HCT116 (cell line): ENCODE data around the gene DHX34. TPM values are rescaled to one million over a fixed set of nuclear protein-coding genes. Genes with fewer than 3 reads are reported as not detected.

ENCODE experiments used
- ATAC-seq: fragments of 200-7000 bp; cut with Tn5 transposase; 2 replicates; pipeline ENCODE4 v1.9.1; 2020; ENCODE audit warnings: mild to moderate bottlenecking, moderate library complexity
- BruUV-seq: library from RNA; stranded (reverse); fragments of 400-500 nt; replicated peaks from 2 replicates; lab custom pipeline; 2021; lab: Mats Ljungman, UMichigan
- CTCF ChIA-PET: fragments of 300-600 bp; sonication (Branson Sonifier 250); formaldehyde crosslinking; loops from one replicate; lab custom pipeline; 2021; ENCODE audit warnings: antibody characterized with exemption; lab: Charles Lee
- POLR2A ChIA-PET: fragments of 300-600, 350-600 bp; sonication (Branson Sonifier 250); formaldehyde crosslinking; loops from one replicate; lab custom pipeline; 2021; ENCODE audit warnings: antibody characterized with exemption; lab: Charles Lee
- RAD21 ChIA-PET, 2 experiments: fragments of 300-600 bp; sonication (Branson Sonifier 250); formaldehyde crosslinking; loops; one replicate each; lab custom pipeline; 2023; ENCODE audit warnings: low total read pairs in 2 of 2; ENCODE audit not compliant: uncharacterized antibody in 2 of 2, unreplicated experiment in 2 of 2, low non-redundant PET in 1 of 2; lab: Charles Lee
- DNase-seq: peaks from one replicate; pipeline ENCODE4 v3.0.0-alpha.2; 2010; ENCODE audit warnings: low read depth, low spot score
- H2AFZ ChIP-seq: fragments of 200-600 bp; shearing (Covaris generic), sonication (generic); 2 replicates; pipeline ENCODE4 v1.6.1; 2017; ENCODE audit warnings: low read depth, mixed run types, mixed read lengths, antibody characterized with exemption, low read length; ENCODE audit not compliant: poor library complexity, severe bottlenecking
- H3K27ac ChIP-seq: 2 replicates; pipeline ENCODE4 v1.5.1; 2012; ENCODE audit warnings: low read depth, low read length
- H3K27me3 ChIP-seq: fragments of 200-600 bp; sonication (generic); 2 replicates; pipeline ENCODE4 v1.6.1; 2016; ENCODE audit warnings: mixed run types, low read length, mixed read lengths; ENCODE audit not compliant: insufficient read depth
- H3K36me3 ChIP-seq, 2 experiments: fragments of 200-500 bp in 1 of 2; fragments of 200-600 bp in 1 of 2; sonication (Bioruptor generic) in 1 of 2; sonication (generic) in 1 of 2; 2 replicates each; pipeline versions ENCODE4 v1.5.1 to v1.6.1; 2014 to 2016; ENCODE audit warnings: low read length in 2 of 2, inconsistent platforms in 1 of 2, mixed read lengths in 1 of 2, mixed run types in 1 of 2; ENCODE audit not compliant: insufficient read depth in 2 of 2, control insufficient read depth in 1 of 2
- H3K4me1 ChIP-seq, 2 experiments: fragments of 200-600 bp in 1 of 2; sonication (generic) in 1 of 2; 2 replicates each; pipeline versions ENCODE4 v1.5.1 to v1.6.1; 2012 to 2017; ENCODE audit warnings: low read length in 2 of 2, inconsistent platforms in 1 of 2, mild to moderate bottlenecking in 1 of 2, mixed read lengths in 1 of 2, mixed run types in 1 of 2, moderate library complexity in 1 of 2; ENCODE audit not compliant: insufficient read depth in 2 of 2, control insufficient read depth in 1 of 2
- H3K4me2 ChIP-seq: fragments of 200-600 bp; sonication (generic); 2 replicates; pipeline ENCODE4 v1.6.1; 2017; ENCODE audit warnings: mixed run types, low read length, mixed read lengths
- H3K4me3 ChIP-seq, 2 experiments: fragments of 200-600 bp in 1 of 2; sonication (generic) in 1 of 2; replicated peaks in 1 of 2; 2 replicates each; pipeline ENCODE4 v1.5.1; 2011 to 2016; ENCODE audit warnings: low read length in 2 of 2, control low read depth in 1 of 2, low read depth in 1 of 2, mild to moderate bottlenecking in 1 of 2, mixed read lengths in 1 of 2, mixed run types in 1 of 2
- H3K79me2 ChIP-seq: fragments of 200-600 bp; sonication (generic); 2 replicates; pipeline ENCODE4 v1.6.1; 2017; ENCODE audit warnings: mild to moderate bottlenecking, mixed run types, low read length, moderate library complexity, mixed read lengths; ENCODE audit not compliant: insufficient read depth
- H3K9ac ChIP-seq: fragments of 200-600 bp; sonication (generic); 2 replicates; pipeline ENCODE4 v1.6.1; 2016; ENCODE audit warnings: low read length, mixed read lengths
- H3K9me2 ChIP-seq: fragments of 200-600 bp; sonication (generic), shearing (Covaris generic); 2 replicates; pipeline ENCODE4 v1.6.1; 2017; ENCODE audit warnings: mixed run types, mild to moderate bottlenecking, moderate library complexity; ENCODE audit not compliant: insufficient read depth
- H3K9me3 ChIP-seq, 2 experiments: fragments of 200-500 bp in 1 of 2; fragments of 200-600 bp in 1 of 2; sonication (Bioruptor generic) in 1 of 2; sonication (generic) in 1 of 2; 2 replicates each; pipeline ENCODE4 v1.6.1; 2014 to 2017; ENCODE audit warnings: low read length in 2 of 2, mixed read lengths in 2 of 2, inconsistent platforms in 1 of 2, low read depth in 1 of 2, mild to moderate bottlenecking in 1 of 2, mixed run types in 1 of 2, moderate library complexity in 1 of 2; ENCODE audit not compliant: control insufficient read depth in 1 of 2, insufficient read depth in 1 of 2
- H4K20me1 ChIP-seq: fragments of 200-600 bp; sonication (generic), shearing (Covaris generic); 2 replicates; pipeline ENCODE4 v1.6.1; 2017; ENCODE audit warnings: mixed run types, mild to moderate bottlenecking, moderate library complexity; ENCODE audit not compliant: insufficient read depth
- EZH2 ChIP-seq: fragments of 200-600 bp; sonication (generic); IDR thresholded peaks from 2 replicates; pipeline ENCODE4 v1.6.1; 2017; ENCODE audit warnings: antibody characterized with exemption, mixed run types
- FOSL1 ChIP-seq: IDR thresholded peaks from 2 replicates; pipeline ENCODE4 v1.6.1; 2012; ENCODE audit warnings: low read depth
- POLR2A ChIP-seq: IDR thresholded peaks from 2 replicates; pipeline ENCODE4 v1.7.0; 2011; ENCODE audit warnings: borderline replicate concordance; ENCODE audit not compliant: insufficient read depth, insufficient read length; ENCODE audit errors: extremely low read depth
- POLR2AphosphoS5 ChIP-seq: IDR thresholded peaks from 2 replicates; pipeline ENCODE4 v1.6.1; 2011; ENCODE audit warnings: mild to moderate bottlenecking, low read depth, low read length, moderate library complexity
- REST ChIP-seq: IDR thresholded peaks from 2 replicates; pipeline ENCODE4 v1.6.1; 2012; ENCODE audit warnings: low read depth
- TCF7L2 ChIP-seq: IDR thresholded peaks from 2 replicates; pipeline ENCODE4 v1.7.0; 2011; ENCODE audit warnings: borderline replicate concordance, inconsistent platforms; ENCODE audit not compliant: insufficient read depth, insufficient read length; ENCODE audit errors: extremely low read depth
- YY1 ChIP-seq: IDR thresholded peaks from 2 replicates; pipeline ENCODE4 v1.6.1; 2011; ENCODE audit warnings: low read length, low read depth, moderate library complexity, mild to moderate bottlenecking; ENCODE audit not compliant: insufficient replicate concordance; ENCODE audit errors: extremely low read depth
- ZBTB33 ChIP-seq: IDR thresholded peaks from 2 replicates; pipeline ENCODE4 v1.6.1; 2011; ENCODE audit warnings: mild to moderate bottlenecking, low read length, moderate library complexity; ENCODE audit not compliant: insufficient replicate concordance; ENCODE audit errors: extremely low read depth
- intact Hi-C: fragments of 100-400 bp; cut with micrococcal nuclease; formaldehyde crosslinking; loops from 2 replicates; pipeline ENCODE4 v1.10.0; 2022
- total RNA-seq: library from RNA; stranded (reverse); gene quantifications from one replicate; pipeline ENCODE4 v1.2.1, GENCODE V29; 2021; ENCODE audit not compliant: unreplicated experiment
- TF ChIP-seq, protein P1 (sequence below): IDR thresholded peaks from 2 replicates; pipeline ENCODE4 v1.6.1; 2012

DHX34 gene
- total RNA-seq, 1 experiment from 2014 or later = 30.5 TPM

DNA sequence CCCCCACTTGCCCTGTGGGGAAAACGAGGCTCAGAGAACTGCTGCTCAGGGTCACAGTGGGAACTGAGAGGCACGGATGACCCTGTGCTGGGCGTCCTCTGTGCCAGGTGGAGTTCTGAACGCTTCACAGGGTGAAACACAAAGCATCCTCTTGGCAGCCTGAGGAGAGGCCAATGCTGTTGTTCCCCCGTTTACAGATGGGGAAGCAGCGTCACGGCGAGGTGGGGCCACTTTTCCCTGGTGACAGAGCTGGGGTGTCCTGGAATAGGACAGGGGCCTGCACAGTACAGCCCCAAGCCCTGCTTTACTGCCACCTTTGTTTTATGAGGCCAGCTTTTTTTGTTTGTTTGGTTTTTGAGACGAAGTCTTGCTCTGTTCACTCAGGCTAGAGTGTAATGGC is 22.1 kb downstream of the DHX34 start:
- H3K27ac ChIP-seq = no peak overlapping the region
- no peak for ATAC-seq
- no peak overlapping the region for H3K9ac ChIP-seq
- H2AFZ ChIP-seq = no peak overlapping the region
- BruUV-seq = no TSS peak
- CTCF ChIA-PET = no interaction called here
- H3K9me2 ChIP-seq = no peaks in the 10 kb centered on the region
- intact Hi-C loops = no loop called here
- POLR2A ChIA-PET = no interaction called here
- no peak overlapping the region for H3K4me3 ChIP-seq
- H3K79me2 ChIP-seq = peaks cover 7% of the 10 kb centered on the region; the same call in 1 of the 2 replicates
- RAD21 ChIA-PET = no interaction called here
- DNase-seq = no peak
- H3K9me3 ChIP-seq = no peaks in the 10 kb centered on the region
- H3K4me2 ChIP-seq = no peak overlapping the region
- peaks cover 25 to 51% of the 10 kb centered on the region in 2 experiments; a peak in 3 of 4 replicates for H3K36me3 ChIP-seq
- no peaks in the 10 kb centered on the region for H3K4me1 ChIP-seq
- H4K20me1 ChIP-seq = no peaks in the 10 kb centered on the region
- no peak for TF ChIP-seq EZH2
- TF ChIP-seq REST = no peak
- TF ChIP-seq POLR2AphosphoS5 = no peak
- TF ChIP-seq TCF7L2 = no peak
- no peak for TF ChIP-seq POLR2A
- H3K27me3 ChIP-seq = no peaks in the 10 kb centered on the region

GRCh38 chr19:47372603-47373002 is 23.5 kb downstream of the DHX34 start:
- no peak for ATAC-seq
- ChIA-PET RAD21 (no interaction called here), CTCF (no interaction called here)
- no peak for TF ChIP-seq YY1
- no peak for TF ChIP-seq REST
- no peak for TF ChIP-seq FOSL1
- TF ChIP-seq ZBTB33 = no peak
- TF ChIP-seq, protein P1, sequence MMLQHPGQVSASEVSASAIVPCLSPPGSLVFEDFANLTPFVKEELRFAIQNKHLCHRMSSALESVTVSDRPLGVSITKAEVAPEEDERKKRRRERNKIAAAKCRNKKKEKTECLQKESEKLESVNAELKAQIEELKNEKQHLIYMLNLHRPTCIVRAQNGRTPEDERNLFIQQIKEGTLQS = no peak

More at GRCh38 chr19:47372603-47373002, 23.5 kb downstream of the DHX34 start:
- BruUV-seq = no TSS peak
- Histone ChIP-seq H2AFZ (no peak overlapping the region), H3K36me3 (peaks cover 25 to 54% of the 10 kb centered on the region in 2 experiments; a peak in 3 of 4 replicates), H3K79me2 (peaks cover 7% of the 10 kb centered on the region; the same call in 1 of the 2 replicates), H3K4me3 (no peak overlapping the region), H3K4me2 (no peak overlapping the region), H3K27me3 (no peaks in the 10 kb centered on the region), H4K20me1 (no peaks in the 10 kb centered on the region), H3K9ac (no peak overlapping the region), H3K9me3 (no peaks in the 10 kb centered on the region), H3K9me2 (no peaks in the 10 kb centered on the region), H3K4me1 (no peaks in the 10 kb centered on the region), H3K27ac (no peak overlapping the region)
- DNase-seq = no peak
- intact Hi-C loops = no loop called here
- POLR2A ChIA-PET = no interaction called here
